Measurements from ENCODE around the gene BTBD9.

- TF ChIP-seq CTCF (IDR thresholded peaks at IDR 0.05) (no peak), POLR2A (IDR thresholded peaks at IDR 0.05) (no peak)
Observed at GRCh38 chr6:38244869-38245268, 394.9 kb downstream of the BTBD9 start.

Data from Peyer's patch (tissue), 4 donors.